ENCODE data around the gene MRPL2.
A peak's percentile ranks its signal among the peaks of the same experiment; 100 is the strongest.
"Not testable (repeated sequence)": the region's sequence is repeated elsewhere in the genome, so short reads cannot be mapped to it uniquely, and the experiment has no call there.

MRPL2 gene

GRCh38 chr6:43052225-43052841 is 6.9 kb downstream of the MRPL2 start:
- DNase-seq, result no peak

- no peak for DNase-seq
Measured at GRCh38 chr6:43050981-43051380, 8.3 kb downstream of the MRPL2 start.

DNA sequence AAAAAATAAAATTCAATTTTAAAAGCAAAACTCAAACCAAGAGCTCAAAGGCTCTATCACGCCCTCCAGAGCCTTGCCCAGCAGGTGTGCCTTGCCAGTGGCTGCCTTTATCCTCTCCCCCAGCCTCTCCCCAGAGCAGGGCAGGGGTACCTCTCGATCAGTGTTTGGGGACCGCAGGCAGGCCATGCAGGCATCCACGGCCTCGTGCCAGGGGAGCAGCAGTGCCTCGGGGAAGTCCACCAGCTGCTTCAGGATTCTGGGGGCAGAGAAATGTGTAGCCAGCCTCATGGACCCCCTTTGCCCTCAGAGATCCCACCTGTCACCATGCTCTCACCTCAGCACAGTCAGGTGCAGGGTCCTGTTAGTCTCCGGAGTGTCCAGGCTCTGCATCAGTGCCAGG is 11.2 kb downstream of the MRPL2 start:
- no peak for DNase-seq

DNA sequence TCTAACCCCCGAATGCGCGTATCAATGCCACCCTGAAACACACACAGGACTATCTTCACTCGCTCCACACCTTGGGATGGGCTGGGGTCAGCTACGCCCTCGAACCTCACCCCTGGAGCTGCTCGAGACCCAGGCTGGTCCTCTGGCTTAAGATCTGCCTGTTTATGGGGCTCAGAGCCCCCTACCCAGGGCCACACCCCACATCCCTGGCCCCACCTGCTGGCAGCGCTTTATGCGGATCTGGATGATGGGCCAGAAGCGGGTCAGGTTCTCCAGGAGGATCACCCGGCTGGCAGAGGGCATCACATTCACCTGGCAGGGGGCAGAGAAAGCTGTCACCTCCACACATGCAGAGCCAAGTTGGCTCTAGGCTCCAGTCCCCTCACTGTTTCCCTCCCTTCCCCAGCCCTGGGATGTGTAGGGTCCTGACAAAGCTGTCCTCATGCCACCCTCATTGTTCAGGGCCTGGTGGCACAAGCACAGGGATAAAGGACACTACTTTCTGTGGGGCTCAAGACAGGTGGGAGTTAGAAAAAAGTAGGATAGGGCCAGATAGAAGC is 13.8 kb downstream of the MRPL2 start:
- DNase-seq, result no peak

DNA sequence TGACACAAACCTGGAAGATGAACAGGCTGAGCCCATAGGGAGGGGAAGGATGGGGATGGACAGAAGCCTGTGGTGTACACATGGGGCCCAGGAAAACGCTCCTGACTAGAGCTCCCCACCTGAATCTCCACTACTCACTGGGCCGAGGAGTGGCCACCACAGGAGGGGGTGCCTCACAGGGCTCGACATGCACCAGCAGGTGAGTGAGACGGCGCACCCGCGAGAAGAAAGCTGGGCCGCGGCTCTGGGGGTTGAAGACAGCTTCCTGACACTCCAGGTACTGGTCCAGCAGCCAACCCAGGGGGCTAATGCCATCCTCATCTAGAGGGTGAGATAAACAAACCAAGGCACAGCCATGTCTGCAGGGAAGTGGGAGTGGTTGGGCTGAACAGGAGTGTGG is 15.9 kb downstream of the MRPL2 start:
- DNase-seq, result no peak

GRCh38 chr6:43041475-43041874 is 17.8 kb downstream of the MRPL2 start:
- not testable (repeated sequence) for DNase-seq

- DNase-seq, result no peak
Measured at GRCh38 chr6:43040542-43041257, 18.5 kb downstream of the MRPL2 start.

- no peak for DNase-seq
Measured at GRCh38 chr6:43038727-43039126, 20.5 kb downstream of the MRPL2 start.

DNA sequence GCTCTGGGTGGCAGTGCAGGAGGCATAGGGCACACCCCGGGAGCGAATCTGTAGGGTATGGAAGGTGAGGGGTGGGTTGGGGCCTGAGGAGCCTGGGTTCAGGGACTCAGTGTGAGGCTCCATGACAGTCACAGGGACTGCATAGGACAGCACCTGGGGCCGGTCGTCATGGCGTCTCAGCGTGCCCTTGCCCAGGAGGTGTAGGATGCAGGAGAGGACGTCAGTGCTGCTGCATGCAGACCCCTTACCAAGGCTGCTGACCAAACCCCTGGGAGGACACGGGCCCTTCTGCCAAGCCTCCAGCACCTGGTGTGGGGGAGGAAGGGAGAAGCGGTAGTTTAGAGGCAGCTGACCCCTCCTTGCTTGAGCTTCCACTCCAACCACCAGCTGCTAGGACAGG is 21.5 kb downstream of the MRPL2 start:
- DNase-seq, result no peak

DNA sequence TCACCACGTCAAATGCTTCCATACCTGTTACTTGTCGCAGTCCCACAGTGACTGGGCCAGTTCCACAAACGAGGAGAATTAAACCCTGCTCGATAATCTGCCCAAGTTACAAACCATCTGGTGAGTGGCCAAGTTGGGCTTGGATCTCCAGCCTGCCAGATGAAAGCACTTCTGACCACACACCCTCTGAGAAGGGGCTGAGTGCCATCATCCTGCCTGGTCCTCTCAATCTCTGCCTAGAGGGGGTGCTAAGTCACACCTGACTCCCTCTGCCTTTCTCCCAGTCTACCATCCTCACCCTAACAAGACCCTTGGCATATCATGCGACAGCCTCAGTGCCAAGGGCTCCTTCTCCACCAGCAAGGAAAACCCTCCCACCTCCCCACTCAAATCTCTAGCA is 22.0 kb downstream of the MRPL2 start:
- no peak for DNase-seq

GRCh38 chr6:43036712-43037111 is 22.5 kb downstream of the MRPL2 start:
- DNase-seq, result no peak

GRCh38 chr6:43035495-43036194 is 23.6 kb downstream of the MRPL2 start:
- DNase-seq, result no peak

- DNase-seq, result no peak
Measured at GRCh38 chr6:43034190-43034525, 25.1 kb downstream of the MRPL2 start.

DNA sequence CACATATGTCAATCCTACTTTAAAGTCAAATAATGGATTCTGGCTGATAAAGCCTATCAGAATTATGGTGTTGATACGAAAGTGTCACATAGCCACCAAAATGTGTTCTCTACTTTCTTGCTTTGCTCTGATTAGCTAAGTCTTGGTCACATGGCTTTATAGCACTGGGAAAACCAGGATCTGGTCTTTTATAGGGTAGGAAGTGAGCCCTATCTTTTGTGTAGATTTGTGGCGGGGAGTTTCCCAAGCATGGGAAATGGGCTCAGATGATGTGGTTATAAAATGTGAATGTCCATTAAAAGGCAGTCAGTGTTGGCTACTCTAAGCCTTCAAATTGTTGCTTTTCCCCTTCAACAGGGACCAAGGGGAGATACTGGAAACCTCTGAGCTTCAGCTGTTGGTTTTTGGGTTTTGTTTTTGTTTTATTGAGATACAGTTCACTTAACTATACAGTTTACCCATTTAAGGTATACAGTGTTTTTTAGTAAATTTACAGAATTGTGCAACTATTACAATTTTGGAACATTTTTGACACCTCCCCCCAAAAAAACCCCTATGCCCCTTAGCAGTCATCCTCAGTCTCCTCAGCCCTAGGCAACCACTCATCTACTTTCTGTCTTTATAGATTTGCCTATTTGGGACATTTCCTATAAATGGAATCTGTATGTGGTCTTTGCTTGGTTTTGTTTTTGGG is 25.6 kb downstream of the MRPL2 start:
- DNase-seq, result no peak

DNA sequence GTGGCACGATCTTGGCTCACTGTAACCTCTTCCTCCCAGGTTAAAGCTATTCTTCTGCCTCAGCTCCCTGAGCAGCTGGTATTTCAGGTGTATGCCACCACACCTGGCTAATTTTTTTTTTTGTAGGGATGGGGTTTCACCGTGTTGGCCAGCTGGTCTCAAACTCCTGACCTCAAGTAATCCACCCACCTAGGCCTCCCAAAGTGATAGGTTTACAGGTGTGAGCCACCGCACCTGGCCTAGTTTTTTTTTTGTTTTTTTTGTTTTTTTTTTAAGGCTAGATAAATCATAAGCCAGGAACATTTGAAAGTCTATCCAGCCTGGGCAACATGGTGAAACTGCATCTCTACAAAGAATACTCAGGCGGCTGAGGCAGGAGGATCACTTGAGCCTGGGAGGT is 26.9 kb downstream of the MRPL2 start:
- no peak for DNase-seq

- no peak for DNase-seq
Measured at GRCh38 chr6:43029120-43029519, 30.1 kb downstream of the MRPL2 start.

DNA sequence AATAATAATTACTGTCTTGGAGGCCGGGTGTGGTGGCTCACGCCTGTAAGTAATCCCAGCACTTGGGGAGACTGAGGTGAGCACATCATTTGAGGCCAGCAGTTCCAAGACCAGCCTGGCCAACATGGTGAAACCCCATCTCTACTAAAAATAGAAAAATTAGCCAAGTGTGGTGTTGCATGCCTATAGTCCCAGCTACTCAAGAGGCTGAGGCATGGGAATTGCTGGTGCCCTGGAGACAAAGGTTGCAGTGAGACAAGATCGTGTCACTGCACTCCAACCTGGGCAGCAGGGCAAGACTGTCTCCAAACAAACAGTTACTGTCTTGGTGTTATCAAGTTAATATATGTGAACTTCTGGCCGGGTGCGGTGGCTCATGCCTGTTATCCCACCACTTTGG is 32.9 kb downstream of the MRPL2 start:
- no peak for DNase-seq

GRCh38 chr6:43024436-43024835 is 34.8 kb downstream of the MRPL2 start:
- DNase-seq, result no peak

DNA sequence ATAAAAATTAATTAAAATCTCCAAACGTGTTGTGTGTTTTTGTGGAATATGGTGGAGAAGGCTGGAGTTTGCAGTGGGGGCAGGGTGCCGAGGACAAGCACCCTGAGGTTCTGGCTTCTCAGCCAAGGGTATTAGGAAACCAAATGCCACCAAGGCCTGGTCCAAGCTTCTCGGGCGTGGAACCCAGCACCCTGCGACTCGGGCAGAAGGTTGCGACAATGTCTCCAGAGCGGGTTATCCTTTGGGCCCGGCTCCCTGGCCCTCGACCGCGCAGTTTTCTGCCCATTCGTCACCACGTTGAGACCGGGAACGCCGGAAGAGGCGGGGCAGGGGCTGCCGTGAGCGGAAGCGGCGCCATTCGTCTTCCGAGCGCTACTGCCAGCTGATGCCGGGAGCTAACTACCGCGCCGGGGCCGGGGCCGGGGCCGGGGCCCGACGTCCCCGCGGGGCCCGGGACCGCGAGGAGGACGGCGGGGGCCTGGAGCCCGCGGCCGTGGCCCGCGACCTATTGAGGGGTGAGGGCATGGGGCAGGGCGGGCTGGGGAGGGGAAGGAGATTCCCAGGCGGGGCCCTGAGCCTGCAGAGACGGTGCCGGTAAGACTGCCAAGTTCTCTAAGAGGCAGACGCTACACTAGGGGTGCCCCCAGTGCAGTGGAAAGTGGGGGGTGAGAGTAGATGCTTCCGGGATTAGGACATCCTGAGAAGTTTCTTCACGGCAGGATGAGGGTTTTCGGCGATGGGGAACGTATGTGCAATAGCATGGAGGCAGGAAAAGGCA is 37.8 kb downstream of the MRPL2 start, which contains the start of gene RRP36:
RRP36 (plus strand) TSS at position 354 of the 778 bp plus-strand sequence; CDS start at position 386, 32 bp downstream.
- peak; percentile 53 for DNase-seq

GRCh38 chr6:43020847-43021246 is 38.4 kb downstream of the MRPL2 start:
- DNase-seq, result no peak

GRCh38 chr6:43020052-43020705 is 39.1 kb downstream of the MRPL2 start:
- no peak for DNase-seq

DNA sequence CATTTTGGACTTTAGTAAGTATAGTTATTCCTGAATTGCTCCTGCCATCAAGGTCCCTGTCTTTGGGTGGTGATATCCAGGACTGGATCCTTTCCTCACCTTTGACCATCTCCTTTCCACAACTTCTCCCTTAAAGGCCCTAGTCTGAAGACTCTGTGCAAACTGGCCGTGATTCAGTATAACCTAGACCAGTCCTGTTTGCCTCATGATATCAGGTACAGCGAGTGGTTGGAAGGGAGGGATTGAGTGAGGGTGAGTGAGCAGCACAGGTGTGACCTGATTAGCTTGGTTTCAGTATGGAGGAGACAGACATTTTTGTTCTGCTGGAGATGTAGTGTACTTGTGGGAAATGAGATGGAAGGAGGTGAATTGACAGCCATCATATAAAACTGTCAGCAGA is 40.1 kb downstream of the MRPL2 start:
- no peak for DNase-seq

All from KG1 (cell line).